Liver (tissue), 9 donors: Measurements from ENCODE around the gene CLCN1. TPM values are rescaled to one million over a fixed set of nuclear protein-coding genes. Genes with fewer than 3 reads are reported as not detected.
A peak's percentile ranks its signal among the peaks of the same experiment; 100 is the strongest.

ENCODE experiments used
- DNase-seq: peaks from one replicate; pipeline ENCODE4 v3.0.0-alpha.2; 2017; ENCODE audit warnings: low spot score
- H3K27ac ChIP-seq, 2 donors: one replicate each; pipeline ENCODE4 v1.7.0; 2013; ENCODE audit warnings: inconsistent platforms in 2 of 2, low read length in 2 of 2, control low read depth in 1 of 2, low read depth in 1 of 2, mild to moderate bottlenecking in 1 of 2
- H3K27me3 ChIP-seq, 4 donors: one replicate each; pipeline versions ENCODE4 v1.6.1 to v1.7.0; 2013; ENCODE audit warnings: low read length in 3 of 4, inconsistent platforms in 1 of 4, mild to moderate bottlenecking in 1 of 4, moderate library complexity in 1 of 4; ENCODE audit not compliant: control insufficient read depth in 4 of 4, insufficient read depth in 4 of 4
- H3K36me3 ChIP-seq, 4 donors: one replicate each; pipeline versions ENCODE4 v1.6.1 to v1.7.0; 2013; ENCODE audit warnings: low read length in 3 of 4, mild to moderate bottlenecking in 3 of 4, low read depth in 1 of 4, moderate library complexity in 1 of 4; ENCODE audit not compliant: control insufficient read depth in 4 of 4, insufficient read depth in 3 of 4
- H3K4me1 ChIP-seq, 4 donors: one replicate each; pipeline versions ENCODE4 v1.6.1 to v1.7.0; 2013; ENCODE audit warnings: low read length in 3 of 4, mild to moderate bottlenecking in 3 of 4, moderate library complexity in 1 of 4; ENCODE audit not compliant: control insufficient read depth in 4 of 4, insufficient read depth in 4 of 4
- H3K4me3 ChIP-seq, 3 donors: one replicate each; pipeline versions ENCODE4 v1.6.1 to v1.7.0; 2013; ENCODE audit warnings: low read length in 3 of 3, control low read depth in 1 of 3, low read depth in 1 of 3, mild to moderate bottlenecking in 1 of 3
- H3K9ac ChIP-seq, 2 donors: one replicate each; pipeline ENCODE4 v1.7.0; 2013; ENCODE audit warnings: low read length in 2 of 2, mild to moderate bottlenecking in 2 of 2, moderate library complexity in 2 of 2, control low read depth in 1 of 2, low read depth in 1 of 2
- H3K9me3 ChIP-seq, 4 donors: one replicate each; pipeline versions ENCODE4 v1.6.1 to v1.7.0; 2013; ENCODE audit warnings: low read length in 3 of 4; ENCODE audit not compliant: control insufficient read depth in 4 of 4
- EGR1 ChIP-seq, 2 donors: IDR thresholded peaks; 2 replicates each; pipeline ENCODE4 v1.6.1; 2016 to 2018; ENCODE audit warnings: antibody characterized with exemption in 2 of 2, low read depth in 2 of 2
- FOXA1 ChIP-seq: IDR thresholded peaks from 2 replicates; pipeline ENCODE4 v1.6.1; 2016; ENCODE audit warnings: antibody characterized with exemption
- GABPA ChIP-seq, 2 donors: IDR thresholded peaks in 1 of 2; conservative IDR thresholded peaks in 1 of 2; 2 replicates each; pipeline ENCODE4 v1.6.1; 2016; ENCODE audit warnings: antibody characterized with exemption in 2 of 2, mild to moderate bottlenecking in 1 of 2, moderate library complexity in 1 of 2
- HNF4G ChIP-seq: IDR thresholded peaks from 2 replicates; pipeline ENCODE4 v1.6.1; 2016; ENCODE audit warnings: antibody characterized with exemption
- JUND ChIP-seq, 2 donors: IDR thresholded peaks; 2 replicates each; pipeline ENCODE4 v1.6.1; 2016; ENCODE audit warnings: antibody characterized with exemption in 2 of 2
- NR2F2 ChIP-seq: IDR thresholded peaks from 2 replicates; pipeline ENCODE4 v1.6.1; 2016; ENCODE audit warnings: antibody characterized with exemption
- RXRA ChIP-seq, 2 donors: IDR thresholded peaks; 2 replicates each; pipeline ENCODE4 v1.6.1; 2017 to 2018; ENCODE audit warnings: antibody characterized with exemption in 2 of 2, mild to moderate bottlenecking in 1 of 2
- TAF1 ChIP-seq: conservative IDR thresholded peaks from 2 replicates; pipeline ENCODE4 v1.6.1; 2016; ENCODE audit warnings: antibody characterized with exemption, mild to moderate bottlenecking
- YY1 ChIP-seq: IDR thresholded peaks from 2 replicates; pipeline ENCODE4 v1.6.1; 2016; ENCODE audit warnings: antibody characterized with exemption, mild to moderate bottlenecking
- WGBS: extraction: QIAGEN DNeasy Blood & Tissue Kit; methylation state at CpG from one replicate; pipeline ENCODE4 v1.1.7; 2013; 5-methylcytosine and 5-hydroxymethylcytosine counted together
- polyA plus RNA-seq, 2 donors: library from polyadenylated mRNA; stranded (reverse) in 1 of 2; unstranded in 1 of 2; fragments of 200-250 nt in 1 of 2; fragments of >200 nt in 1 of 2; fragmentation: Nextera tagmentation in 1 of 2; extraction: Ambion mirVana in 1 of 2; gene quantifications; one replicate each; pipeline versions ENCODE4 v1.2.1 to v1.2.3, GENCODE V29; 2013 to 2015
- total RNA-seq, 2 donors: library from RNA; depleted of rRNA; stranded (reverse); fragments of >200 nt; gene quantifications; one replicate each; pipeline ENCODE4 v1.2.3, GENCODE V29; 2014
- TF ChIP-seq, protein P1 (sequence below): IDR thresholded peaks from 2 replicates; pipeline ENCODE4 v1.6.1; 2016; ENCODE audit warnings: antibody characterized with exemption
- TF ChIP-seq, protein P2 (sequence below): fragments of 150-350 bp; IDR thresholded peaks from 2 replicates; pipeline ENCODE4 v1.5.1; 2017; ENCODE audit warnings: improper control_type of control experiment, low read depth, low read length; ENCODE audit not compliant: missing input control
- TF ChIP-seq, protein P3 (sequence below): IDR thresholded peaks from 2 replicates; pipeline ENCODE4 v1.6.1; 2016; ENCODE audit warnings: antibody characterized with exemption
- TF ChIP-seq, protein P4 (sequence below): IDR thresholded peaks from 2 replicates; pipeline ENCODE4 v1.6.1; 2016; ENCODE audit warnings: antibody characterized with exemption, mild to moderate bottlenecking
- donor health status: healthy.
- donor health status: healthy.
- donor health status: healthy.
- donor health status: healthy.
- donor health status: healthy.

Gene CLCN1
- total and polyA plus RNA-seq, 4 donors: 0.01 to 0.08 TPM; not detected in 2

DNA sequence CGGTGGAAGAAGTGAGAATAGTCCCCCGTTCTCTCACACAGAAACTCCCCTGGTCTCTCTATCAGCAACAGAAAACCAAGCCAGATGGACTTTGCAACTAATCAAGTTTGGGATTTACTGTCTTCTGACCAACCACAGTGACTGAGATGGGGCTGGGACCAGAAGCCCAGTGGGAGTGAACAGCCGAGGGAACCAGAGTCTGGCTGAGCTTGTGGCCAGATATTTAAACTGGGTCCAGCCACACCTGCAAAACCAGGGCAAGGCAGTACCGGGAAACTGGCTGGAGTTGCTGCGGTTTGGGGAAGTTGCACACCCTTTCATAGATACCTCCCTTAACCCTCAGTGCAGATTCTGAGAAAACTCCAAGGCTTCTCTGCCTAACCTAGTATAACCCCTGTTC is 46.7 kb upstream of the CLCN1 start (continued):
- TF ChIP-seq, protein P1, sequence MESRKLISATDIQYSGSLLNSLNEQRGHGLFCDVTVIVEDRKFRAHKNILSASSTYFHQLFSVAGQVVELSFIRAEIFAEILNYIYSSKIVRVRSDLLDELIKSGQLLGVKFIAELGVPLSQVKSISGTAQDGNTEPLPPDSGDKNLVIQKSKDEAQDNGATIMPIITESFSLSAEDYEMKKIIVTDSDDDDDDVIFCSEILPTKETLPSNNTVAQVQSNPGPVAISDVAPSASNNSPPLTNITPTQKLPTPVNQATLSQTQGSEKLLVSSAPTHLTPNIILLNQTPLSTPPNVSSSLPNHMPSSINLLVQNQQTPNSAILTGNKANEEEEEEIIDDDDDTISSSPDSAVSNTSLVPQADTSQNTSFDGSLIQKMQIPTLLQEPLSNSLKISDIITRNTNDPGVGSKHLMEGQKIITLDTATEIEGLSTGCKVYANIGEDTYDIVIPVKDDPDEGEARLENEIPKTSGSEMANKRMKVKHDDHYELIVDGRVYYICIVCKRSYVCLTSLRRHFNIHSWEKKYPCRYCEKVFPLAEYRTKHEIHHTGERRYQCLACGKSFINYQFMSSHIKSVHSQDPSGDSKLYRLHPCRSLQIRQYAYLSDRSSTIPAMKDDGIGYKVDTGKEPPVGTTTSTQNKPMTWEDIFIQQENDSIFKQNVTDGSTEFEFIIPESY: no peak
- no peak for TF ChIP-seq FOXA1
- TF ChIP-seq HNF4G: peak; percentile 75
- TF ChIP-seq, protein P2, sequence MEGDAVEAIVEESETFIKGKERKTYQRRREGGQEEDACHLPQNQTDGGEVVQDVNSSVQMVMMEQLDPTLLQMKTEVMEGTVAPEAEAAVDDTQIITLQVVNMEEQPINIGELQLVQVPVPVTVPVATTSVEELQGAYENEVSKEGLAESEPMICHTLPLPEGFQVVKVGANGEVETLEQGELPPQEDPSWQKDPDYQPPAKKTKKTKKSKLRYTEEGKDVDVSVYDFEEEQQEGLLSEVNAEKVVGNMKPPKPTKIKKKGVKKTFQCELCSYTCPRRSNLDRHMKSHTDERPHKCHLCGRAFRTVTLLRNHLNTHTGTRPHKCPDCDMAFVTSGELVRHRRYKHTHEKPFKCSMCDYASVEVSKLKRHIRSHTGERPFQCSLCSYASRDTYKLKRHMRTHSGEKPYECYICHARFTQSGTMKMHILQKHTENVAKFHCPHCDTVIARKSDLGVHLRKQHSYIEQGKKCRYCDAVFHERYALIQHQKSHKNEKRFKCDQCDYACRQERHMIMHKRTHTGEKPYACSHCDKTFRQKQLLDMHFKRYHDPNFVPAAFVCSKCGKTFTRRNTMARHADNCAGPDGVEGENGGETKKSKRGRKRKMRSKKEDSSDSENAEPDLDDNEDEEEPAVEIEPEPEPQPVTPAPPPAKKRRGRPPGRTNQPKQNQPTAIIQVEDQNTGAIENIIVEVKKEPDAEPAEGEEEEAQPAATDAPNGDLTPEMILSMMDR: no peak

DNA sequence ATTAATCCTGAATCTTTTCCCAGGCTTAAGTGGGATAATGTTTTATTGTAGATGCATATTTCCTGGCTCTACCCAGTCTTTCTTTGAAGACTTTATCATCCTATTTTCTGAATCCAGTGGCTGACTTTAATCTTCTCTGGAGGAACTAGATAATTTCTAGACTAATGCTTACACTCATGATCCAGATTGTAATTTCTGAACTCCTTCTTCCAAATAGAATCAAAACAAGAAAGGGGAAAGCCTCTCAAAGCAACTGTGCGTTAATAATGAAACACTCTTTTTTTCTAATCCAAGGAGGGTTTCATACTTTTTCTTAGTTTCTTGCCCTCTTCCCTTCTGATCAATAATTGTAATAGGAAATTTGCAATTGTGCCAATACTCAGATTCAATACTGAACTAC is 44.7 kb upstream of the CLCN1 start:
- Histone ChIP-seq H3K27ac (no peak overlapping the region), H3K36me3 (peaks cover 1 to 29% (median 7%) of the 10 kb centered on the region in 4 donors), H3K9ac (no peak overlapping the region), H3K4me1 (peaks cover 0 to 29% (median 19%) of the 10 kb centered on the region in 4 donors), H3K4me3 (no peak overlapping the region), H3K27me3 (no peaks in the 10 kb centered on the region), H3K9me3 (no peaks in the 10 kb centered on the region)
- no peak for DNase-seq
- TF ChIP-seq FOXA1 (no peak), HNF4G (no peak), GABPA (IDR thresholded peaks at IDR 0.05 in 1 of 2, conservative IDR thresholded peaks at IDR 0.05 in 1 of 2) (no peak), EGR1 (IDR thresholded peaks at IDR 0.05; ENCODE audit: low read depth in 2 of 2) (no peak), TAF1 (no peak), YY1 (no peak), RXRA (IDR thresholded peaks at IDR 0.05) (no peak), NR2F2 (no peak)
- TF ChIP-seq, protein P3, sequence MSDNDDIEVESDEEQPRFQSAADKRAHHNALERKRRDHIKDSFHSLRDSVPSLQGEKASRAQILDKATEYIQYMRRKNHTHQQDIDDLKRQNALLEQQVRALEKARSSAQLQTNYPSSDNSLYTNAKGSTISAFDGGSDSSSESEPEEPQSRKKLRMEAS: no peak
- TF ChIP-seq, protein P4, sequence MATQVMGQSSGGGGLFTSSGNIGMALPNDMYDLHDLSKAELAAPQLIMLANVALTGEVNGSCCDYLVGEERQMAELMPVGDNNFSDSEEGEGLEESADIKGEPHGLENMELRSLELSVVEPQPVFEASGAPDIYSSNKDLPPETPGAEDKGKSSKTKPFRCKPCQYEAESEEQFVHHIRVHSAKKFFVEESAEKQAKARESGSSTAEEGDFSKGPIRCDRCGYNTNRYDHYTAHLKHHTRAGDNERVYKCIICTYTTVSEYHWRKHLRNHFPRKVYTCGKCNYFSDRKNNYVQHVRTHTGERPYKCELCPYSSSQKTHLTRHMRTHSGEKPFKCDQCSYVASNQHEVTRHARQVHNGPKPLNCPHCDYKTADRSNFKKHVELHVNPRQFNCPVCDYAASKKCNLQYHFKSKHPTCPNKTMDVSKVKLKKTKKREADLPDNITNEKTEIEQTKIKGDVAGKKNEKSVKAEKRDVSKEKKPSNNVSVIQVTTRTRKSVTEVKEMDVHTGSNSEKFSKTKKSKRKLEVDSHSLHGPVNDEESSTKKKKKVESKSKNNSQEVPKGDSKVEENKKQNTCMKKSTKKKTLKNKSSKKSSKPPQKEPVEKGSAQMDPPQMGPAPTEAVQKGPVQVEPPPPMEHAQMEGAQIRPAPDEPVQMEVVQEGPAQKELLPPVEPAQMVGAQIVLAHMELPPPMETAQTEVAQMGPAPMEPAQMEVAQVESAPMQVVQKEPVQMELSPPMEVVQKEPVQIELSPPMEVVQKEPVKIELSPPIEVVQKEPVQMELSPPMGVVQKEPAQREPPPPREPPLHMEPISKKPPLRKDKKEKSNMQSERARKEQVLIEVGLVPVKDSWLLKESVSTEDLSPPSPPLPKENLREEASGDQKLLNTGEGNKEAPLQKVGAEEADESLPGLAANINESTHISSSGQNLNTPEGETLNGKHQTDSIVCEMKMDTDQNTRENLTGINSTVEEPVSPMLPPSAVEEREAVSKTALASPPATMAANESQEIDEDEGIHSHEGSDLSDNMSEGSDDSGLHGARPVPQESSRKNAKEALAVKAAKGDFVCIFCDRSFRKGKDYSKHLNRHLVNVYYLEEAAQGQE: no peak
- 97% methylated on average over 1 of the region's 1 CpG for WGBS

DNA sequence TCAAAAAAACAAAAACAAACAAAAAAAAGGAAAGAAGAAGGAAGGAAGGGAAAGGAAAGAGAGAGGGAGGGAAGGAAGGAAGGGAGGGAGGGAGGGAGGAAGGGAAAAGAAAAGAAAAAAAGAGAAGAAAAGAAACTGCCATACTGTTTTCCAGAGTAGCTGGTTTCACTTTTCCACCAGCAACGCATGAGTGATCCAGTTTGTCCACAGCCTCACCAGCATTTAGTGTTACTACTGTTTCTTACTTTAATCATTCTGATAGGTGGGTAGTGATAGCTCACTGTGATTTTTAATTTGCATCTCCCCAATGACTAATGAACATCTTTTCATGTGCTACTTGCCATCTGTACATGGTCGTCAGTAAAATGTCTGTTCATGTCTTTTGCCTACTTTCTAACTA is 43.0 kb upstream of the CLCN1 start:
- Histone ChIP-seq H3K36me3 (peaks cover 1 to 17% (median 1%) of the 10 kb centered on the region in 4 donors), H3K4me3 (no peak overlapping the region), H3K27ac (no peak overlapping the region), H3K9ac (no peak overlapping the region), H3K27me3 (no peaks in the 10 kb centered on the region), H3K9me3 (no peaks in the 10 kb centered on the region), H3K4me1 (peaks cover 0 to 21% (median 16%) of the 10 kb centered on the region in 4 donors)
- 96% methylated on average over 2 of the region's 2 CpGs for WGBS
- no peak for TF ChIP-seq JUND (IDR thresholded peaks at IDR 0.05)
- no peak for TF ChIP-seq YY1
- no peak for DNase-seq
